Testis (tissue), 2 donors: ENCODE data around the gene AMBRA1.

ENCODE experiments used
- CTCF ChIP-seq, 3 experiments: fragments of 450-650 bp in 2 of 3; fragments of 200-600 bp in 1 of 3; sonication (generic) in 1 of 3; IDR thresholded peaks; one replicate each; pipeline ENCODE4 v1.5.1; 2016 to 2019; ENCODE audit warnings: antibody characterized with exemption in 3 of 3, mild to moderate bottlenecking in 2 of 3, moderate library complexity in 1 of 3
- POLR2A ChIP-seq: fragments of 450-650 bp; IDR thresholded peaks from one replicate; pipeline ENCODE4 v1.6.1; 2017; ENCODE audit warnings: antibody characterized with exemption, mild to moderate bottlenecking, moderate library complexity

- no peak for TF ChIP-seq CTCF (IDR thresholded peaks at IDR 0.05)
- no peak for TF ChIP-seq POLR2A
These were observed 35.1 kb upstream of the AMBRA1 start for GRCh38 chr11:46628961-46629360.
